Lower leg skin (tissue), 3 donors: ENCODE data around the gene DENND6A.

ENCODE experiments used
- POLR2A ChIP-seq, 2 donors: fragments of 450-650 bp; IDR thresholded peaks; one replicate each; pipeline ENCODE4 v1.6.1; 2016 to 2017; ENCODE audit warnings: antibody characterized with exemption in 2 of 2, mild to moderate bottlenecking in 1 of 2, moderate library complexity in 1 of 2
- TF ChIP-seq, protein P1 (sequence below), 3 donors: fragments of 450-650 bp; IDR thresholded peaks; one replicate each; pipeline ENCODE4 v1.5.1; 2016; ENCODE audit warnings: antibody characterized with exemption in 3 of 3, mild to moderate bottlenecking in 3 of 3, moderate library complexity in 2 of 3

DNA sequence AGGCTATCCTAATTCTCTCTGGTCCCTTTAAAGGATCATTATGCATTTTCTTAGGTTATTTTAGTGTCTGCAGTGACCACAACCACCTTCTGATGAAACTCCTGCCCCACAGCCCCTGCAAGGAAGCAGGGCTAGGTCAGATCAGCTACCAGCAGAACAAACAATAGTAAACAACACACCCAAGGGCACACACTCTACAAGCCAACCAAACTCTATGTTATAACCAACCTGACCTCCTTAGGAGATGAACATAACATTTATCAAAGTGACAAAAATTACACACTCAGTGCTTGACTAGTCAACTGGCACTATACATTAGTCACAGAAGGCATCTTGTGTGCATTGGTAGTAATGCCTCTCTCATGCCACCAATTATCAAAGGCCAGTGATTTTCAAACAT lies 17.3 kb downstream of the DENND6A start:
- TF ChIP-seq, protein P1, sequence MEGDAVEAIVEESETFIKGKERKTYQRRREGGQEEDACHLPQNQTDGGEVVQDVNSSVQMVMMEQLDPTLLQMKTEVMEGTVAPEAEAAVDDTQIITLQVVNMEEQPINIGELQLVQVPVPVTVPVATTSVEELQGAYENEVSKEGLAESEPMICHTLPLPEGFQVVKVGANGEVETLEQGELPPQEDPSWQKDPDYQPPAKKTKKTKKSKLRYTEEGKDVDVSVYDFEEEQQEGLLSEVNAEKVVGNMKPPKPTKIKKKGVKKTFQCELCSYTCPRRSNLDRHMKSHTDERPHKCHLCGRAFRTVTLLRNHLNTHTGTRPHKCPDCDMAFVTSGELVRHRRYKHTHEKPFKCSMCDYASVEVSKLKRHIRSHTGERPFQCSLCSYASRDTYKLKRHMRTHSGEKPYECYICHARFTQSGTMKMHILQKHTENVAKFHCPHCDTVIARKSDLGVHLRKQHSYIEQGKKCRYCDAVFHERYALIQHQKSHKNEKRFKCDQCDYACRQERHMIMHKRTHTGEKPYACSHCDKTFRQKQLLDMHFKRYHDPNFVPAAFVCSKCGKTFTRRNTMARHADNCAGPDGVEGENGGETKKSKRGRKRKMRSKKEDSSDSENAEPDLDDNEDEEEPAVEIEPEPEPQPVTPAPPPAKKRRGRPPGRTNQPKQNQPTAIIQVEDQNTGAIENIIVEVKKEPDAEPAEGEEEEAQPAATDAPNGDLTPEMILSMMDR (IDR thresholded peaks at IDR 0.05), result no peak
- TF ChIP-seq POLR2A (IDR thresholded peaks at IDR 0.05), result no peak
